B cell (primary cell): ENCODE results near the gene DLGAP3. TPM values are rescaled to one million over a fixed set of nuclear protein-coding genes. Genes with fewer than 3 reads are reported as not detected.

Source experiments
- ATAC-seq: fragments of 200-7000 bp; cut with Tn5 transposase; one replicate; pipeline ENCODE4 v1.10.0; 2021; ENCODE audit warnings: low read depth, mild to moderate bottlenecking, moderate number of reproducible peaks, moderate library complexity
- CTCF ChIA-PET: fragments of 350-600 bp; sonication (Branson Sonifier 250); formaldehyde crosslinking; loops from one replicate; lab custom pipeline; 2021; ENCODE audit warnings: antibody characterized with exemption, inconsistent platforms; lab: Charles Lee
- POLR2A ChIA-PET: fragments of 350-600 bp; sonication (Branson Sonifier 250); formaldehyde crosslinking; loops from one replicate; lab custom pipeline; 2021; ENCODE audit warnings: antibody characterized with exemption; lab: Charles Lee
- DNase-seq: peaks from one replicate; pipeline ENCODE4 v3.0.0; 2013
- H2AFZ ChIP-seq: 2 replicates; pipeline ENCODE4 v1.6.1; 2012; ENCODE audit warnings: mild to moderate bottlenecking, low read depth, low read length; ENCODE audit not compliant: insufficient read depth, poor library complexity, severe bottlenecking
- H3K27ac ChIP-seq, 2 donors: 1 replicate in 1 of 2; 2 replicates in 1 of 2; pipeline ENCODE4 v1.5.1; 2012 to 2013; ENCODE audit warnings: low read length in 2 of 2, mild to moderate bottlenecking in 2 of 2, moderate library complexity in 1 of 2
- H3K27me3 ChIP-seq, 4 experiments: fragments of 200-600 bp in 1 of 4; sonication (generic) in 1 of 4; replicated peaks in 1 of 4; 1 replicate in 2 of 4; 2 replicates in 2 of 4; pipeline versions ENCODE4 v1.6.1 to v1.7.0; 2013 to 2016; ENCODE audit warnings: low read length in 3 of 4, mild to moderate bottlenecking in 2 of 4, mixed read lengths in 1 of 4, moderate library complexity in 1 of 4; ENCODE audit not compliant: insufficient read depth in 4 of 4, control insufficient read depth in 3 of 4; ENCODE audit errors: control extremely low read depth in 1 of 4
- H3K36me3 ChIP-seq, 2 experiments: replicated peaks in 1 of 2; 1 replicate in 1 of 2; 2 replicates in 1 of 2; pipeline versions ENCODE4 v1.6.1 to v1.7.1; 2013; ENCODE audit warnings: low read length in 1 of 2; ENCODE audit not compliant: insufficient read depth in 2 of 2, control insufficient read depth in 1 of 2; ENCODE audit errors: control extremely low read depth in 1 of 2, extremely low read depth in 1 of 2
- H3K4me1 ChIP-seq, 2 donors: fragments of 200-600 bp in 1 of 2; sonication (generic) in 1 of 2; 1 replicate in 1 of 2; 2 replicates in 1 of 2; pipeline versions ENCODE4 v1.5.1 to v1.6.1; 2013 to 2017; ENCODE audit warnings: low read length in 2 of 2; ENCODE audit not compliant: control insufficient read depth in 2 of 2, insufficient read depth in 2 of 2
- H3K4me2 ChIP-seq: replicated peaks from 2 replicates; pipeline ENCODE3; 2012; ENCODE audit warnings: mild to moderate bottlenecking, low read depth, low read length; ENCODE audit not compliant: poor library complexity, severe bottlenecking
- H3K4me3 ChIP-seq, 5 experiments: fragments of 200-600 bp in 1 of 5; sonication (generic) in 1 of 5; 1 replicate in 3 of 5; 2 replicates in 2 of 5; pipeline versions ENCODE4 v1.5.1 to v1.7.0; 2011 to 2016; ENCODE audit warnings: low read length in 4 of 5, mild to moderate bottlenecking in 4 of 5, low read depth in 2 of 5, control low read depth in 1 of 5, moderate library complexity in 1 of 5; ENCODE audit not compliant: insufficient read depth in 1 of 5; ENCODE audit errors: control extremely low read depth in 1 of 5, extremely low read depth in 1 of 5
- H3K79me2 ChIP-seq: fragments of 200-600 bp; sonication (generic); one replicate; pipeline ENCODE4 v1.6.0; 2016; ENCODE audit warnings: low read length; ENCODE audit not compliant: control insufficient read depth, insufficient read depth
- H3K9ac ChIP-seq: fragments of 200-600 bp; sonication (generic); 2 replicates; pipeline ENCODE4 v1.6.1; 2017; ENCODE audit warnings: mild to moderate bottlenecking, low read length, moderate library complexity
- H3K9me3 ChIP-seq, 3 donors: one replicate each; pipeline versions ENCODE4 v1.6.1 to v1.7.1; 2013; ENCODE audit warnings: low read length in 2 of 3; ENCODE audit not compliant: control insufficient read depth in 2 of 3, insufficient read depth in 1 of 3; ENCODE audit errors: control extremely low read depth in 1 of 3
- H4K20me1 ChIP-seq: 2 replicates; pipeline ENCODE4 v1.6.0; 2012; ENCODE audit warnings: mild to moderate bottlenecking, low read length; ENCODE audit not compliant: insufficient read depth, control insufficient read depth, poor library complexity, severe bottlenecking
- H3K27ac Mint-ChIP-seq: one replicate; pipeline ENCODE4 v1.8.0; 2021; ENCODE audit warnings: mixed read lengths
- H3K27me3 Mint-ChIP-seq: one replicate; pipeline ENCODE4 v1.8.0; 2021; ENCODE audit warnings: mixed read lengths
- H3K4me1 Mint-ChIP-seq: one replicate; pipeline ENCODE4 v1.8.0; 2021; ENCODE audit warnings: mixed read lengths
- H3K4me3 Mint-ChIP-seq: one replicate; pipeline ENCODE4 v1.8.0; 2021; ENCODE audit warnings: mixed read lengths
- H3K9me3 Mint-ChIP-seq: one replicate; pipeline ENCODE4 v1.8.0; 2022; ENCODE audit warnings: mixed read lengths; ENCODE audit not compliant: insufficient read depth
- EZH2 ChIP-seq: IDR thresholded peaks from 2 replicates; pipeline ENCODE4 v1.6.1; 2012; ENCODE audit warnings: borderline replicate concordance, low read depth, mild to moderate bottlenecking, moderate library complexity, low read length; ENCODE audit not compliant: insufficient read depth, poor library complexity, severe bottlenecking
- WGBS: methylation state at CpG from one replicate; pipeline ENCODE4 v1.1.5; 2013; ENCODE audit warnings: missing lambda C conversion rate; ENCODE audit not compliant: insufficient coverage; 5-methylcytosine and 5-hydroxymethylcytosine counted together
- intact Hi-C: fragments of 100-400 bp; cut with micrococcal nuclease; formaldehyde crosslinking; loops from one replicate; pipeline ENCODE4 v1.10.0; 2022
- polyA plus RNA-seq: library from polyadenylated mRNA; depleted of rRNA; stranded (reverse); fragments of >200 nt; gene quantifications from 2 replicates; pipeline ENCODE4 v1.2.3, GENCODE V29; 2012
- total RNA-seq, 2 donors: library from RNA; stranded (reverse); fragments of 120-200 nt in 1 of 2; gene quantifications; 1 replicate in 1 of 2; 2 replicates in 1 of 2; pipeline versions ENCODE4 v1.2.3 to v1.2.4, GENCODE V29; 2013 to 2022
- TF ChIP-seq, protein P1 (sequence below): fragments of 200-600 bp; IDR thresholded peaks from one replicate; pipeline ENCODE4 v1.8.0; 2022; ENCODE audit warnings: antibody characterized with exemption, mild to moderate bottlenecking

The DLGAP3 gene
- total and polyA plus RNA-seq, 2 donors (not counting 1 experiment from before 2014, with no cell fraction given), result 2.3 to 2.4 TPM

GRCh38 chr1:34887593-34887992 lies 41.9 kb downstream of the DLGAP3 start:
- ATAC-seq (no peak), DNase-seq (no peak)
- Mint-ChIP-seq H3K4me1 (peaks cover 4% of the 10 kb centered on the region), H3K9me3 (no peaks in the 10 kb centered on the region), H3K27me3 (peaks cover 23% of the 10 kb centered on the region), H3K27ac (no peak overlapping the region), H3K4me3 (no peak overlapping the region)
- Histone ChIP-seq H3K36me3 (no peaks in the 10 kb centered on the region), H3K4me2 (no peak overlapping the region), H3K9me3 (peaks cover 0 to 7% (median 6%) of the 10 kb centered on the region in 3 donors), H2AFZ (no peak overlapping the region), H3K79me2 (no peaks in the 10 kb centered on the region), H3K27me3 (peaks cover 0 to 28% (median 6%) of the 10 kb centered on the region in 4 experiments), H3K4me3 (no peak overlapping the region), H4K20me1 (no peaks in the 10 kb centered on the region), H3K4me1 (peaks cover 12 to 13% of the 10 kb centered on the region in 2 donors), H3K9ac (no peak overlapping the region), H3K27ac (no peak overlapping the region)
- WGBS, result 100% methylated on average over 1 of the region's 4 CpGs
- ChIA-PET CTCF (no interaction called here), POLR2A (no interaction called here)
- intact Hi-C loops, result no loop called here
- TF ChIP-seq EZH2, result no peak
- TF ChIP-seq, protein P1, sequence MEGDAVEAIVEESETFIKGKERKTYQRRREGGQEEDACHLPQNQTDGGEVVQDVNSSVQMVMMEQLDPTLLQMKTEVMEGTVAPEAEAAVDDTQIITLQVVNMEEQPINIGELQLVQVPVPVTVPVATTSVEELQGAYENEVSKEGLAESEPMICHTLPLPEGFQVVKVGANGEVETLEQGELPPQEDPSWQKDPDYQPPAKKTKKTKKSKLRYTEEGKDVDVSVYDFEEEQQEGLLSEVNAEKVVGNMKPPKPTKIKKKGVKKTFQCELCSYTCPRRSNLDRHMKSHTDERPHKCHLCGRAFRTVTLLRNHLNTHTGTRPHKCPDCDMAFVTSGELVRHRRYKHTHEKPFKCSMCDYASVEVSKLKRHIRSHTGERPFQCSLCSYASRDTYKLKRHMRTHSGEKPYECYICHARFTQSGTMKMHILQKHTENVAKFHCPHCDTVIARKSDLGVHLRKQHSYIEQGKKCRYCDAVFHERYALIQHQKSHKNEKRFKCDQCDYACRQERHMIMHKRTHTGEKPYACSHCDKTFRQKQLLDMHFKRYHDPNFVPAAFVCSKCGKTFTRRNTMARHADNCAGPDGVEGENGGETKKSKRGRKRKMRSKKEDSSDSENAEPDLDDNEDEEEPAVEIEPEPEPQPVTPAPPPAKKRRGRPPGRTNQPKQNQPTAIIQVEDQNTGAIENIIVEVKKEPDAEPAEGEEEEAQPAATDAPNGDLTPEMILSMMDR, result no peak

- TF ChIP-seq, protein P1, result no peak
- TF ChIP-seq EZH2, result no peak
- Mint-ChIP-seq H3K4me1 (peaks cover 4% of the 10 kb centered on the region), H3K9me3 (no peaks in the 10 kb centered on the region), H3K27me3 (peaks cover 23% of the 10 kb centered on the region), H3K4me3 (peak overlapping the region; percentile 77), H3K27ac (no peak overlapping the region)
- Histone ChIP-seq H3K4me3 (peak overlapping the region in 4 of 5 experiments; percentile 38 to 54 (median 50)), H3K27me3 (peaks cover 0 to 28% (median 6%) of the 10 kb centered on the region in 4 experiments), H3K9ac (peak overlapping the region; percentile 61), H3K9me3 (peaks cover 0 to 4% (median 0%) of the 10 kb centered on the region in 3 donors), H3K4me1 (peaks cover 12 to 13% of the 10 kb centered on the region in 2 donors), H3K79me2 (no peaks in the 10 kb centered on the region), H4K20me1 (no peaks in the 10 kb centered on the region), H3K36me3 (no peaks in the 10 kb centered on the region), H3K4me2 (peak overlapping the region; percentile 89), H2AFZ (peak overlapping the region; percentile 78), H3K27ac (no peak overlapping the region)
- POLR2A ChIA-PET, result interaction anchor here (0.9 to 1.0 kb wide), 2 partner anchors 20 to 26 kb away, joined by 3 to 4 read pairs; partner anchors contain the start of gene SMIM12
- DNase-seq (peak; percentile 45), ATAC-seq (peak; percentile 87)
- 5% methylated on average over 75 of the region's 80 CpGs for WGBS
- CTCF ChIA-PET, result interaction anchor here (2.1 kb wide), 1 partner anchor 19 kb away, joined by 8 read pairs; no protein-coding TSS in a partner anchor
- intact Hi-C loops, result no loop called here
Measured at GRCh38 chr1:34885405-34886247, 43.8 kb downstream of the DLGAP3 start.
